ENCODE measurements around the gene ZNF740.
"Not testable (repeated sequence)": the region's sequence is repeated elsewhere in the genome, so short reads cannot be mapped to it uniquely, and the experiment has no call there.

The ZNF740 gene, protein sequence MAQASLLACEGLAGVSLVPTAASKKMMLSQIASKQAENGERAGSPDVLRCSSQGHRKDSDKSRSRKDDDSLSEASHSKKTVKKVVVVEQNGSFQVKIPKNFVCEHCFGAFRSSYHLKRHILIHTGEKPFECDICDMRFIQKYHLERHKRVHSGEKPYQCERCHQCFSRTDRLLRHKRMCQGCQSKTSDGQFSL

DNA sequence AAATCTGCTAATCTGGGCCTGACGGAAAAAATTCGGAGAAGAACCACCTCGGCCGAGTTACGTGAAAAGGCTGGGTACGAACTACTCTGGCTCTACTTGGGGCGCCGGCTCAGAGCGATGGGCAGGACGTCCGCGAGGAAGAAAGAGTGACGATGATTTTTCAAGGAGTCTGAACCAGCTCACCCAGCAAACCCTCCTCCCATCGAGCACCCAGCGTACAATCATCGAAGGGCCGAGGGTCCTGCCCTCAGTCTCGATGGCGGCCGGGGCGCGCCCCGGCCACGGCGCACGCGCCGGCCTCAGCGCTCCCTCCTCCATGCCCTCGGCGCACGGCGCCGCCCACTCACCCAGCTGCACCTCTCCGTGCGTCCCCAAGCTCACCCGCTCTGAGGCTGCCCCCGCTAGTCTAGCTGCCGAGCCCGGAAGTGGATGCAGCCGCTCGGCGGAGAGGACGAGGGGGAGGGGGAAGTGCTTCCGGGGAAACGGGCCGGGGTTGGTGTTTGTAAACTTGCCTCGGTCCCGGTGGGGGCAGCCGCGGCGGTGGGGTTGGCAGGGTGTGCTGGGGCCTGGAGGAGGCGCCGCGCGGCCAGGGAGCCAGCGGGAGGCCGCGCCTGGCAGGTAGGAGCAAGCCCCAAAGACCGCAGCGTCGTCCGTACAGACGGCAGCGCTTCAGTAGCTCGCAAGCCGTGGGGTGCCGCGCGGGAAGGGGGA is at the start of gene ZNF740, which contains the start of gene CSAD:
TSS of gene ZNF740 (plus strand) at position 503 of the 711 bp plus-strand sequence. CDS start 1,262 bp downstream, outside the sequence.
TSS of gene CSAD (minus strand) at position 706 of the 711 bp plus-strand sequence. CDS start 7,455 bp downstream, outside the sequence.
- peak; percentile 97 for DNase-seq

DNA sequence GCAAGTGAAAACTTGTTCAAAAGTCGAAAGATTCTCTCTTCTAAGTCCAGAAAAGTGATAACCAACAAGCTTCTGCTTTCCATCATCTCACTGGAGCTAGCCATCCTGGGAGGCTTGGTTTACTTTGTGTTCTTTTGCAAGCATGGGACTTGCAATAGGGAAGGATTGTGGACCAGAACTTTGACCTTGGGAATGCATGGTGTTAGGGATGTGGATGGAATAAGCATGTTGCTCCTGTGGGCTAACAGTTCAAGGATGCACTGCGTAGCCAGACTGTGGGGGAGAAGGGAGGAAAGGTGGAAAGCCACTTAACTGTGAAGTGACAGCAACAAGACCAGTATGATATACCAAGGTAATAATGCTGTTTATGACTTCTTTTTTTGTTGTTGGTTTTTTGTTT is 48.7 kb upstream of the ZNF740 start:
- DNase-seq: no peak

DNA sequence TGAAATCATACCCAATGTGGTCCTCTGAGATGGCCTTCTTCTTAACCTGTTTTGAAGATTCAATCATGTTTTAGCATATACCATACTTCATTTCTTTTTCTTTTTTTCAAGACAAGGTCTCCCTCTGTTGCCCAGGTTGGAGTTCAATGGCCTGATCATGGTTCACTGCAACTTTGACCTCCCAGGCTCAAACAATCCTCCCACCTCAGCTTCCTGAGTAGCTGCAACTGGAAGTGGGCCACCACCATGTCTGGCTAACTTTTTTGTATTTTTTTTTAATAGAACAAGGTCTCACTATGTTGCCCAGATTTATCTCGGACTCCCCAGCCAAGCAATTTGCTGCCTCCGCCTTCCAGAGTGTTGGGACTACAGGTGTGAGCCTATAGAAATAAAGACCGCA is 46.8 kb upstream of the ZNF740 start:
- DNase-seq: no peak

DNA sequence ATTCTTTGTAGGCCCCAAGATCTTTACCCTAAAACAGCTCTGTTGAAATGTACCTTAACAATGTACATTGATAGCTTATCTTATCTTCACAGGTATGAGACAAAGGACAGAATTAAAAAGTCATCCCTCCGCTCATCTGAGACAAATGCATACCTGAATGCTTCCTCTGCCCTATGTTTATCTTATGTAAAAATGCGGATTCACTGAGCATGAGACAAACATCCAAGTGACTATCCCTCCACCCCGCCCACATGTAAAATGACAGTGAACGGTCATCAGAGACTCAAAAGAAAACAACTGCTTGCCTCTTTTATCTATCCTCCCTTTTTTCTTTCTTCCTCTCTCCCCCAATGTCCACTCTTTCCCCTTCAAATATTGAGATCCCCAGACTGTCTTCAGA is 37.2 kb upstream of the ZNF740 start:
- no peak for DNase-seq

DNA sequence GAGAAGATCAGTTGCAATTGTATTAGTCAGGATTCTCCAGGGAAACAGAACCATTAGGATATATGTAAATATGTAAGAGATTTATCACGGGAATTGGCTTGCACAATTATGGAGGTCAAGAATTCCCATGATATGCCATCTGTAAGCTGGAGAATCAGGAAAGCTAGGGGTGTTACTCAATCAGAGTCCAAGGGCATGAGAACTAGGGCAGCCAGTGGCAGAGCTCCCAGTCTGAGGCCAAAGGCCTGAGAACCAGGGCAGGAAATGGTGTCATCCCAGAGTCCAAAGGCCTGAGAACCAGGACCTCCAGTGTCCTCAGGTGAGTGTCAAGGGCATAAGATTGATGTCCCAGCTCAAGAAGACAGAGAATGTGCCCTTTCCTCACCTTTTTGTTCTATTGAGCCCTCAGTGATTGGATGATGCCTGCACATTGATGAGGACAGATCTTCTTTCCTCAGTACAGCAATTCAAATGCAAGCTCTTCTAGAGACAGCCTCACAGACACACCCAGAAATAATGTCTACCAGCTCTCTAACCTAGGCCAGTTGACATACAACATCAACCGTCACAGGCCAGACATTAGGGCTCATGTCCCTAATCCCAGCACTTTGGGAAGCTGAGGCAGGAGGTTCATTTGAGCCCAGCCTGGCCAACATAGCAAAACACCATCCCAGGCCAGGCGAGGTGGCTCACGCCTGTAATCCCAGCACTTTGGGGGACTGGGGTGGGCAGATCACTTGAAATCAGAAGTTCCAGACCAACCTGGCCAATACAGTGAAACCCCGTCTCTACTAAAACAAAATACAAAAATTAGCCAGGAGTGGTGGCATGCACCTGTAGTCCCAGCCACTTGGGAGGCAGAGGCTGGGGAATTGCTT is 34.9 kb upstream of the ZNF740 start:
- no peak for DNase-seq

DNA sequence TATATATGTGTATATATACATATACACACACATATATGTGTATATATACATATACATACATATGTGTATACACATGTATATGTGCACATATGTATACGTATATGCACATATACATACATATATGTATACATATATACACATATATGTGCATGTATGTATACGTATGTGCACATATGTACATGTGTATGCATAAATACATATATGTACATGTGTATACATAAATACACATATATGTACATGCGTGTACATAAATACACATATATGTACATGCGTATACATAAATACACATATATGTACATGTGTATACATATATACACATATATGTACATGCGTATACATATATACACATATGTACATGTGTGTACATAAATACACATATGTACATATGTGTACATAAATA is 33.3 kb upstream of the ZNF740 start:
- no peak for DNase-seq

DNA sequence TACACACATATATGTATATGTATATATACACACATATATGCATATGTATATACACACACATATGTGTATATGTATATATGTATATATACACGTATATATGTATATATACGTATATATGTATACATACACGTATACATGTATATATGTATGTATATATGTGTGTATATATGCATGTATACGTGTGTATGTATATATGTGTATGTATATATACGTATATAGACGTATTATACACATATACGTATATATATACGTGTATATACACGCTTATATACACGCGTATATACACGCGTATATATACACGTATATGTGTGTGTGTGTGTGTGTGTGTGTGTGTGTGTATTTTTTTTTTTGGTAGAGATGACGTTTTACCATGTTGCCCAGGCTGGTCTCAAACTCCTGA is 32.9 kb upstream of the ZNF740 start:
- no peak for DNase-seq

DNA sequence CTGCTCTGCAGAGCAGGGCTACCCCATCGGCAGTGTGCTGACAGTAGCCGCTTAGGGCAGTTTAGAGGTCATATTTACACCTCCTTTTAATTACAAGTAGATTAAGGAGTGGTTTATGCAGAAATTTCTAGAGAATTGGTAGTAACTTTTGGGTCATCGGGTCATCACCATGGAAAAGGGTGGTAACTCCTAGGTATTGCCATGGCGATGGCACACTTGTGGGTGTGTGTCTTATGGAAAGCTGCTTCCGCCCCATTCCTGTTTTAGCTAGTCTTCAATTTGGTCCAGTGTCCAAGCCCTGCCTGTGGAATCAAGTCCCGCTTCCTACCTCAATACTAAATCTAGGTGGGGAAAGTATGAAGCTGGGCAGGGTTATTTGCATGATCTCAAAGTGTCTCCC is 29.5 kb upstream of the ZNF740 start:
- no peak for DNase-seq

DNA sequence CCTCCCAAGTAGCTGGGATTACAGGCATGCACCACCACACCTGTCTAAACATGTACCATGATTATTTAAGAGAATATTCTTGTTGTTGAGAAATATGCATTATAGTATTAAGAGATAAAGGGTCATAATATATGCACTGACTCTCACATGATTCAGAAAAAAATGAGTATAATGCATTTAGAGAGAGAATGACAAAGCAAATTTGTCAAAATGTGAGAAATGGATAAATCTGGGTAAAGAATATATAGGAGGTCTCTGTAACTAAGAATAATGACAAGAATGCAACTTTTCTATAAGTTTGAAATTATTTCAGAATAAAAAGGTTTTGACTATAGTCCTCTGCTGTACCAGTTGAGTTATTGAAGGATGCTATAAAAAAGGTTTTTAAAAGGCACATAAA is 28.1 kb upstream of the ZNF740 start:
- DNase-seq: no peak

DNA sequence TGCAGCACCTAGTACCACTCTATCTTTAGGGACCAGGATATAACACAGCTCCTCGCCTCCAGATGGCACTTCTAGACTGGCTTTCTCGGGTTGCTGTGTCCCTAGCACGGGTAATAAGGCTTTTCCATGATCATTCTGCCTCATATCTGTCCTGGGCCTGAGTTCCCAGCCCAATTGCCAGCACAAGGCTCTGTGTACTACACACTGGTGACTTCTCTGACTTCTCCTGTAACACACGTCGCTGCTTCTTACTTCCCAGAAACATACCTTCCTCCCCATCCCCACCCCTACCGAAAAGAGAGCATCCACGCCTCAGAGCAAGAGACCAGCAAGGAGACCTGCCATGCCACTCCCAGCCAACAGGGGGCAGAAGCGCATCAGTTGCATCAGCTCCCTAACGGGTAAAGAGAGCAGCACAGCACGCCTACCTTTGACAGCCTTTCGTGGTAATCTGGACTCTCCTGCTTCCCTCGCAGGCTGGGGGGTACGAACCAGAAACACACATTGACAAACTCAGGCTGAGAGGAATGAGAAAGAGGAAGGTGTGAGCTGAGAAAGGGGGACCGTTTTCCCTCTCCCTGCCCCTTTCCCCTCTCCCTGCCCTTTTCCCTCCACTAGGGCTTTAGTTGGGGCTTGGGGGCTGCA is 21.2 kb upstream of the ZNF740 start:
- DNase-seq: peak; percentile 87

DNA sequence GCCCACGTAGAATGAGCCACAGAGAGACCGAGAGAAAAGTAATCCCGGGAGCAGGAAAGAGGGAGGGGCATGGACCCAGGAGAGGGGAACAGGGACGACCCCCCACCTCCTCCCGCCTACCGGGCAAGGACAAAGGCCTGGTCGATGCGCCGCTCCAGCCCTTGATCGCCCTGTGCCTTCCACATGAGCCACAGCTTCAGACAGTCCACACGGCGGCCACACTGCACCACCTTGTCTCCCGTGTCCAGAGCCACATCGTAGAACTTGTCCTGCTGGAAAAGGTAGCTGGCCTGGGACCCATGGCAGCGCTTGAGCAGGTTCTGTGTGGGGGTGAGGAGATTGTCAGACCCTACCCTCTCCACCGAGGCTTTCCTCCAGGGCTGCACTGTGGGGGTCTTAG is 20.5 kb upstream of the ZNF740 start:
- no peak for DNase-seq

DNA sequence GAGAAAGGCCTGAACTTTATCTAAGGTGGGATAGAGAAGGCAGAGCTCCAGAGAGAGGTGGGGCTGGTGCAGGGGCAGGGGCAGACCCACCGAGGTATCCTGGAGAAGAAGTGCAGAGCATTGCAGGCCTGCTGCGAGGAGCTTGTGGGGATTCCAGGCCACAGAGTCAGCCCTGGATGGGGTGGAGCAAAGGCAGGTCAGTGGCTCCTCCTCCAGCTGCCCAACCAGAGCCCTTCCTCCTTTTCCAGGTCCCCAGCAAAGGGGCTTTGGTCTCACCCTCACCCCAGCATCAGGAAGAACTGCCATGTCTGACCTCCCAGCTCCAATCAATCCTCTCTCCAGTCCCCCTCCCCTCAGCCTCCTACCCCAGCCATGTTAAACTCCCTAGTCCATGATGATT is 19.8 kb upstream of the ZNF740 start:
- no peak for DNase-seq

DNA sequence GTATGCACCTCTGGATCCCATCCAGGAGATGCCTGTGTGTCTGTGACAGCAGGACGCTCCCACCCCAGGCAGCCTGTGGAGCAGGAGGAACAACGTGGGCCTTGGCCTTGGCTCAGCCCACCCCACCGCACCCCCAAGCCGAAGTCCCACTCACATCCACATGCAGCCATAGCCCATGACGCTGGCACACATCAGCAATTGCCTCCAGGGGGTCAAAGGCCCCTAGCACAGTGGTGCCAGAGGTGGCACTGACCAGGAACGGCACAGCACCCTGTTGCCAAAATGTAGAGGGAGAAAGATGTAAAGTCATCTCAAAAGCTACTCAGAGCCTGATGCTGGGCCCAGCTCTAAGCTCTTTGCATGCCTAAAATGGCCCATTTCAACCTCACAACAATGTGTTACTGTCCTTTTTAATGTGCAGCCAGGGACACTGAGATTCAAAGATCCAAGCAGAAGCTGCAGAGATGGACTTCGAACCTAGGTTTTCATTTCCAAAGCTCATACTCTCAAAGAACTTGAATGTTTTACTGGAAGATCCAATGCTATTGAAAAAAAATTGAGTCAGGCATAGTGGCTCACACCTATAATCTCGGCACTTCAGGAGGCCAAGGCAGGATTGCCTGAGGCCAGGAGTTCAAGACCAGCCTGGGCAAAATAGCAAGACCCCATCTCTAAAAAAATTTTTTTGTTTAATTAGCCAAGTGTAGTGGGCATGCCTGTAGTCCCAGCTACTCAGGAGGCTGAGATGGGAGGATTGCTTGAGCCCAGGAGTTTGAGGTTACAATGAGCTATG is 19.2 kb upstream of the ZNF740 start:
- DNase-seq: no peak

DNA sequence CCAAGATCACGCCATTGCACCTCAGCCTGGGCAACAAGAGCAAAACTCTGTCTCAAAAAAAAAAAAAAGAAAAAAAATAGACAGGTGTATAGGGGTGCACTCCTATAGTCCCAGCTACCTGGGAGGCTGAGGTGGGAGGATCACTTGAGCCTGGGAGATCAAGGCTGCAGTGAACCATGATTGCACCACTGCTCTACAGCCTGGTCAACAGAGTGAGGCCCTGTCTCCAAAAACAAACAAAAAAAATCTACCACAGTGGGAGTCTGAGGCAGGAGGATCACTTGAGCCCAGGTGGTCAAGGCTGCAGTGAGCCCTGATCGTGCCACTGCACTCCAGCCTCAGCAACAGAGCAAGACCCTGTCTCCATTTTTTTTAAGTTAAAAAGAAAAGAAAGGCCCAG is 17.5 kb upstream of the ZNF740 start:
- DNase-seq: not testable (repeated sequence)

DNA sequence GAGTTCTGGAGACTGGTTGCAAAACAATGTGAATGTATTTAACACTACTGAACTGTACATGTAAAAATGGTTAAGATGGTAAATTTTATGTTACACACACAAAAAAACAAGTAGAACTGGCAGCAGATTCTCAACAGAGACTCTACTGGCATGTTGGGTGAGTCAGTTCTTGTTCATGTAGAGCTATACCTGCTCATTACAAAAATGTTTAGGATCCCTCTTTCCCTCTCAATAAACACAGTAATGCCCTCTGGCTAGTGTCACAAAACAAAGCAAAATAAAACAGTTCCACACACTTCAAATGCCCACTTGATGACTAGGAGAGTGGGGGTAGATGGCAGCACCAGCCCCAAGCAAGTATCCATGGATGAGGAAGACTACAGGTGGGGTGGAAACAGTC is 13.7 kb upstream of the ZNF740 start:
- no peak for DNase-seq

DNA sequence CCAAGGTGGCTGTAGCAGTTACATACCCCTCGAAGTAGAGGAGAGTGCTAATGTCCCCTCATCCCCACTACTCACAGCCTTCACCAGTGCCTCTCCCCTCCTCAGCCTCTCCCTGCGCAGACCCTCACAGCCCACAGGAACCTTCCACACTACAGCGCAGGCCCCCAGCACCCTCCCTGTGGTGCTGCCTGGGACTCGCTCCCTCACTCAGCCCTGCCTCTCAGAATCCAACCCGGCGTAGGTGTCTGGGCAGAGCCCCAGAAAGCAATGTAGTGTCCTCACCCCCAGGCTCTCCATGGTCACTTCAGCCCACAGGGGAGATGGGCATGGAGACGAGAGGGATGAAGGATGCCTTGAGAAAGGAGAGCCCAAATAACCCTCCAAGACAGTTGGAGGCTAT is 10.9 kb upstream of the ZNF740 start:
- no peak for DNase-seq

DNA sequence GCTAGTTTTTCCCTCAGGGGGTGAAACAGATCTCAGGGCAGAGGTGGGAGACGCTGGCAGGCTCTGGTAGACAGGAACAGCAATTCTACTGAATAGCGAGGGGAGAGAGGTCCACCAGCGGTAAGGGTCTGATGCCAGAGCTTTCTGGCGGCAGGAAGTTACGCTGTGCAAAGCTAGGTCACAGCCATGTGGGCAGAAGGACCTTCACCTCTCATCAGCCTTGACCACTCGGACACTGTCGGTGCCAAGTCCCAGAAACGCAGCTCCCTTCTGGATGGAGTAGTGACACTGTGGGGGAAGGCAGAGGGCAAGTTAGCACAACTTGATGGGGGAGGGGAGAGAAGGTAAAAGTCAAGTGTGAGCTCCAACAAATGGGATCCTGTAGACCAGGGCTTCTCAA is 10.3 kb upstream of the ZNF740 start:
- DNase-seq: no peak

DNA sequence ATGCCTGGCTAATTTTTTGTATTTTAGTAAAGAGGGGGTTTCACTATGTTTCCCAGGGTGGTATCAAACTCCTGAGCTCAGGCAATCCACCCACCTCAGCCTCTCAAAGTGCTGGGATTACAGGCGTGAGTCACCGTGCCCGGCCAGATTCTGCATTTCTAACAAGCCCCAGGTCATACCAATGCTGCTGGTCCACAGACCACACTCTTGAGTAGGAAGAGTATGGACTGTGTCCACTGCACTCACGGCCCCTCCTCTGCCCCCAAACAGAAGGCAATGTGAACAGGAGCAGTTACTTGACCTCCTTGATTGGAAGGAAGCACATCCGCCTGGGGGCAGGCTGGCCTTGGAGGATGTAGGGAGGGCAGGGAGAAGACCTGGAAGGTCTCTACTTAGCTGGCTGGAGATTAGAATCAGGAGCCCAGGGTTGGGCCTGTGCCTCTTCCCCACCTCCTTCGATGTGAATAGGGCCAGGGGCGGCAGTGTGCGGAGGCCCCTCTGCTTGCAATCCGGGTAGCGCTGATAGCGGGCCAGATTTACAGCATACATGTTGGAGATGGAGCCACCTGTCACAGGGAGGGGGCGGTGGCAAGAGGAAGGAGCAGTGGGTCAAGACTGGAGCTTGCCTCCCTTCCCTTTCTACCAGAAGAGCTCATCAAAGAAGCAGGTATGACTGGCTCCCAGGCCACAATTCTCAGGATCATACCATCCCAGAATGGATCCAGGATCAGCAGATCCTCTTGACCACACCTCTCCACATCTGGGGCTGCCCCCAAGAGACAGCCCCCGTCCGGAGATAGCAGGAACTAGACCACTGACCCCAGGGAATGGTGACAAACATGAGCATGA is 9.4 kb upstream of the ZNF740 start:
- DNase-seq: no peak

DNA sequence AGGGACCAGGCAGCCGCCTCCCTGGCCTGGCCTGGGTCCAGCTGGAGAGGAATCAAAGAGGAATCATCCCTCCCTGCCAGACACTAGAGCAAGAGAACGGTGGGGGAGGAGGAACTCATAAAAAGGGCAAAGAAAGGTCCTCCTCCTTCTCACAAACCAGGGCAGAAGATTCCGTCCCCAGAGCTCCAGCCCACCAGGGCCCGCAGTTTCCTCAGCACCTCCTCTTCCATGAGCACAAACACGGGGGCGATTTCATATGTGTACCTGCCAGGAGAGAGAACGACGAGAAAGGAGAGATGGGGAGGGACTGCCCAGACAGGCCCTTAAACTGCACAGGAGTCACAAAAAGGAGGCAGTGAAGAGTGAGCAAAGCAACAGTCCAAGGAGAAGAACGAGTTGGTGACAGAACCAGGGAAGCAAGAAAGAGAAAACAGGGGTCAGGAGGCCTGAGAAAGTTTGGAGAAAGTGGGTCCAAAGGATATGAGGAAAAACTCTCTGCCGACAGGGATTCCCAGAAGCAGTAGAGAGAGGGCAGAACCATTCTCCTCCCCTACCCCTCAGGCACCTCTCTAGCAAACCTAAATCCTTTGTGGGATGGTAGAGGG is 8.7 kb upstream of the ZNF740 start:
- no peak for DNase-seq

DNA sequence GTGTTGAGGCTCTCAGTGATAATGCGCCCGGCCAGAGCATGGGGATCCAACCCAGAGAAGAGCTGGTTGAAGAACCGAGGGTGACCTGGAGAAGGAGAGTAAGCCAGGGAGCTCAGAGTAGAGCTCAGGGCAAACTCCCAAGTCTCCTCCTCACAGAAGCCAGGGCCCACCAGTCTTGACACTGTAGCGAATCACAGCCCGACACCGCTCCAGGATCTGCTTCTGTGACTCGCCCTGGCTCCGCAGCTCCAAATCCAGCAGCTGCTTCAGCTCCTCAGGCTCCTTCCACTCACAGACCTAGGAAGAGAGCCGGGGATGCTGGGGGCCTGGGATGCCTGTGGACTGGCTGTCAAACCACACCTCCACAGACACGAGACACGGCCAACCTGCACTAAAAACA is 8.2 kb upstream of the ZNF740 start:
- DNase-seq: no peak
